ENCODE measurements around the gene MATN3.

Gene MATN3

GRCh38 chr2:19949071-19949470 lies 63.4 kb downstream of the MATN3 start:
- Histone ChIP-seq H3K36me3 (ENCODE audit: control insufficient read depth, low read depth, low read length) (peaks cover 9% of the 10 kb centered on the region), H3K27me3 (ENCODE audit: control insufficient read depth, insufficient read depth, low read length) (no peaks in the 10 kb centered on the region), H3K9ac (ENCODE audit: low read length) (no peak overlapping the region), H3K27ac (ENCODE audit: low read length) (no peak overlapping the region), H3K4me3 (ENCODE audit: low read length) (no peak overlapping the region), H3K4me1 (ENCODE audit: control insufficient read depth, low read depth, low read length) (peaks cover 6% of the 10 kb centered on the region), H3K9me3 (ENCODE audit: control insufficient read depth, low read depth, low read length) (no peaks in the 10 kb centered on the region)

GRCh38 chr2:19947184-19947940 lies 65.1 kb downstream of the MATN3 start:
- H3K27me3 ChIP-seq (ENCODE audit: control insufficient read depth, insufficient read depth, low read length) = no peaks in the 10 kb centered on the region
- H3K4me3 ChIP-seq (ENCODE audit: low read length) = no peak overlapping the region
- no peak overlapping the region for H3K9ac ChIP-seq (ENCODE audit: low read length)
- no peak overlapping the region for H3K27ac ChIP-seq (ENCODE audit: low read length)
- H3K36me3 ChIP-seq (ENCODE audit: control insufficient read depth, low read depth, low read length) = peaks cover 4% of the 10 kb centered on the region
- H3K4me1 ChIP-seq (ENCODE audit: control insufficient read depth, low read depth, low read length) = peaks cover 14% of the 10 kb centered on the region
- H3K9me3 ChIP-seq (ENCODE audit: control insufficient read depth, low read depth, low read length) = no peaks in the 10 kb centered on the region

GRCh38 chr2:19944205-19944845 lies 68.1 kb downstream of the MATN3 start:
- Histone ChIP-seq H3K4me3 (ENCODE audit: low read length) (no peak overlapping the region), H3K9ac (ENCODE audit: low read length) (no peak overlapping the region), H3K9me3 (ENCODE audit: control insufficient read depth, low read depth, low read length) (no peaks in the 10 kb centered on the region), H3K27ac (ENCODE audit: low read length) (no peak overlapping the region), H3K4me1 (ENCODE audit: control insufficient read depth, low read depth, low read length) (peaks cover 14% of the 10 kb centered on the region), H3K27me3 (ENCODE audit: control insufficient read depth, insufficient read depth, low read length) (no peaks in the 10 kb centered on the region), H3K36me3 (ENCODE audit: control insufficient read depth, low read depth, low read length) (peaks cover 4% of the 10 kb centered on the region)

- H3K27ac ChIP-seq (ENCODE audit: low read length) = no peak overlapping the region
- no peak overlapping the region for H3K4me3 ChIP-seq (ENCODE audit: low read length)
- H3K9me3 ChIP-seq (ENCODE audit: control insufficient read depth, low read depth, low read length) = no peaks in the 10 kb centered on the region
- H3K36me3 ChIP-seq (ENCODE audit: control insufficient read depth, low read depth, low read length) = peaks cover 4% of the 10 kb centered on the region
- no peaks in the 10 kb centered on the region for H3K27me3 ChIP-seq (ENCODE audit: control insufficient read depth, insufficient read depth, low read length)
- H3K4me1 ChIP-seq (ENCODE audit: control insufficient read depth, low read depth, low read length) = peaks cover 14% of the 10 kb centered on the region
- no peak overlapping the region for H3K9ac ChIP-seq (ENCODE audit: low read length)
Observed at GRCh38 chr2:19943189-19943588, 69.3 kb downstream of the MATN3 start.

- Histone ChIP-seq H3K4me3 (ENCODE audit: low read length) (no peak overlapping the region), H3K9me3 (ENCODE audit: control insufficient read depth, low read depth, low read length) (no peaks in the 10 kb centered on the region), H3K27ac (ENCODE audit: low read length) (no peak overlapping the region), H3K27me3 (ENCODE audit: control insufficient read depth, insufficient read depth, low read length) (no peaks in the 10 kb centered on the region), H3K4me1 (ENCODE audit: control insufficient read depth, low read depth, low read length) (peaks cover 14% of the 10 kb centered on the region), H3K9ac (ENCODE audit: low read length) (no peak overlapping the region), H3K36me3 (ENCODE audit: control insufficient read depth, low read depth, low read length) (peaks cover 12% of the 10 kb centered on the region)
Observed at GRCh38 chr2:19942199-19942598, 70.3 kb downstream of the MATN3 start.
